SK-N-MC (cell line): ENCODE measurements around the gene KDM4B.

Experiments used
- EZH2 ChIP-seq: fragments of 200-600 bp; sonication (generic); IDR thresholded peaks from one replicate; pipeline ENCODE4 v1.6.1; 2017; ENCODE audit warnings: antibody characterized with exemption
- POLR2AphosphoS5 ChIP-seq: IDR thresholded peaks from 2 replicates; pipeline ENCODE4 v1.6.1; 2012; ENCODE audit warnings: mild to moderate bottlenecking, low read depth, low read length, borderline replicate concordance

DNA sequence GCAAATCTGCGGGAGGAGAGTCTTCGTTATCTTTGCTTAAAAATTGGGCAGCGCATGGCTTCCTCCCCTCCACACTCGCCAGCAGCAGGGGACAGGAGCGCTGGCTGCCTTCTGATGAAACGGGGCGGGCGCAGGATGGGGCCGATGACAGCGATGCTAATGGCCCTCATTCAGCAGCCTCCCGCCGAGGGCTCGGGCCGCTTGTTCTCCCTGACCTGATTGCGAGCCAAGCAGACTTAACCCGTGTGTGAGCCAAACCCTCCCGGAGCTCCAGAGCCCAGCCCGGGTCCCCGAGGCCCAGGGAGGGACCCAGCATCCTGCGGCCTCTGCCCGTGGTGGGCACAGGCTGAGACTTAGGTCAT is 90.3 kb downstream of the KDM4B start:
- TF ChIP-seq EZH2 = no peak
- TF ChIP-seq POLR2AphosphoS5 = no peak
